ENCODE results near the gene TSSC4. TPM values are rescaled to one million over a fixed set of nuclear protein-coding genes. Genes with fewer than 3 reads are reported as not detected.

TSSC4 gene
- total RNA-seq, 6 donors from 2014 or later: 28.9 to 69.4 (median 50.3) TPM

DNA sequence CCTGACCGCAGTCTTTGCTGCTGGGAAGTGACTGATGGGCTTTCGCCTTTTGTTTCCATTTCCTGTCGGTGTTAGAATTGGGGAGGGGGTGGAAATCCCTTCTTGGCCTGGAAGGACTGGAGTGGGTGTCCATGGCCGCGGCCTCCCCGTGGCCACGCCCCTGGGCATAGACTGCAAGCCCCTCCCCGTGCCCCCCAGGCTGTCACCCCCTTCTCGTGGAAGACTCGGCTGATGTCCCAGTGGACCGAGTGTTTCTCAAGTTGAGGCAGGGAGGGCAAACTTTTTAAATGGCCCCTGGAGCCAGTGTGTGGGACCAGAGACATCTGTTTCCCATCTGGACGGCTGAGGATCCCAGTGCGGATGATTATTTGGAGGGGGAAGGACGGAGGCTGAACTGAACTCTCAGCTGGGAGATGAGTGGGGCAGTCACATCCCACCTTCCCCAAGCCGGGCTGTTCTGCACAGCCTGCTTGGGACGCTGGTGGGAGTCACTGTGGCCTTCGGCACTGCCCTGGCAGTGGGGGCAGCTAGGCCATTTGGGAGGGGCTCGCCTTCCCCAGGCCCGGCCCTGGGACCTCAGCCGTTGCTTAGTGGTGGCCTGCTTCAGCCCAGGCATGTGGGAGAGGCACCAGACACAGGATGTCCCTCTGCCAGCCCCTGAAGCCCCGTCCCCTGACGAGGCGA lies 21.9 kb upstream of the TSSC4 start:
- H3K4me3 ChIP-seq: peak overlapping the region; percentile 88 to 97 (median 94)
- 16 to 21% methylated on average over 12 to 21 of the region's 23 CpGs for WGBS, 2 donors
- peak overlapping the region; percentile 98 to 99 (median 98) for H3K27ac ChIP-seq

DNA sequence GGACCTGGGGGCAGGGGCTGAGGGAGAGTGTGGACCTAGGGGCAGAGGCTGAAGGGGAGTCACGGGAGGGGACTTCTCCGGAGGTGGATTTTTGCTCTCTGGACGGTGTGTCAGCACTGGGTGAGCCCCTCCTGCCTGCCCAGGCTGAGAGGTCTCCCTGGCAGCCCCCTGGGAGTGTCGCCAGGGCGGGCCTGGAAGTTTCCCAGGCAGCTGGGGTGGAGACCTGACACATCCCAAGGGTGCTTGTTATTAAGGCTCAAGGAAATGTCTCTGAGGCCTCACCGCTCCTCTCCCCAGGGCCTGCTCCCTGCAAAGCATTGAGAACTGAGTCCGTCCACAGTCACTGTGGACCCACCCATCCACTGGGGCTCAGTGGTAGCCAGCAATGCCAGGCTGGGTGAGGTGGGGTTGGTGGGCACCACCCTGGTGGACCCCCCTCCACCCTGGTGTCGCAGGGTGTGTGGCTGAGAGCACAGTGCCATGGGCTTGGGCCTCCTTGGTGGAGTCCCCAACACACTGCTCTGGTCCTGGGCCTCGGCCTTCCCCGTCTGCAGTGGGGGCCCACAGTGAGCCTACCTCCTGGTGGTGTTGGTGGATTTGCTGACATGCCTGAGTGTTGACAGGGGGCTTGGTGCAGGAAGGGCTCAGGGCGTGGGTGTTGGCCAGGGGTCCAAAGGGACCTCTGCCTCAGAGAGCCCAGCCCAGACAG lies 20.9 kb upstream of the TSSC4 start:
- Histone ChIP-seq H3K27ac (peak overlapping the region; percentile 98 to 99 (median 98)), H3K9me3 (no peaks in the 10 kb centered on the region), H3K4me1 (peaks cover 61 to 87% (median 78%) of the 10 kb centered on the region in 4 donors), H3K4me3 (peak overlapping the region in 3 of 4 donors; percentile 88 to 96 (median 91)), H3K27me3 (no peaks in the 10 kb centered on the region), H3K36me3 (peaks cover 0 to 3% (median 0%) of the 10 kb centered on the region in 4 donors)
- ATAC-seq (ENCODE audit: low FRiP score in 2 of 2): no peak
- no peak for DNase-seq
- peak in 1 of 2 donors; percentile 12 for TF ChIP-seq POLR2AphosphoS5 (IDR thresholded peaks at IDR 0.05)
- TF ChIP-seq, protein P1, sequence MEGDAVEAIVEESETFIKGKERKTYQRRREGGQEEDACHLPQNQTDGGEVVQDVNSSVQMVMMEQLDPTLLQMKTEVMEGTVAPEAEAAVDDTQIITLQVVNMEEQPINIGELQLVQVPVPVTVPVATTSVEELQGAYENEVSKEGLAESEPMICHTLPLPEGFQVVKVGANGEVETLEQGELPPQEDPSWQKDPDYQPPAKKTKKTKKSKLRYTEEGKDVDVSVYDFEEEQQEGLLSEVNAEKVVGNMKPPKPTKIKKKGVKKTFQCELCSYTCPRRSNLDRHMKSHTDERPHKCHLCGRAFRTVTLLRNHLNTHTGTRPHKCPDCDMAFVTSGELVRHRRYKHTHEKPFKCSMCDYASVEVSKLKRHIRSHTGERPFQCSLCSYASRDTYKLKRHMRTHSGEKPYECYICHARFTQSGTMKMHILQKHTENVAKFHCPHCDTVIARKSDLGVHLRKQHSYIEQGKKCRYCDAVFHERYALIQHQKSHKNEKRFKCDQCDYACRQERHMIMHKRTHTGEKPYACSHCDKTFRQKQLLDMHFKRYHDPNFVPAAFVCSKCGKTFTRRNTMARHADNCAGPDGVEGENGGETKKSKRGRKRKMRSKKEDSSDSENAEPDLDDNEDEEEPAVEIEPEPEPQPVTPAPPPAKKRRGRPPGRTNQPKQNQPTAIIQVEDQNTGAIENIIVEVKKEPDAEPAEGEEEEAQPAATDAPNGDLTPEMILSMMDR (IDR thresholded peaks at IDR 0.05): no peak
- TF ChIP-seq EP300 (IDR thresholded peaks at IDR 0.05): no peak
- TF ChIP-seq POLR2A (IDR thresholded peaks at IDR 0.05): no peak
- 53 to 67% methylated on average over 2 to 9 of the region's 11 CpGs for WGBS, 2 donors

More for the DNA sequence above, 21.9 kb upstream of the TSSC4 start:
- peaks cover 0 to 3% (median 0%) of the 10 kb centered on the region in 4 donors for H3K36me3 ChIP-seq
- DNase-seq (peak in 1 of 2 donors; percentile 85), ATAC-seq (ENCODE audit: low FRiP score in 2 of 2) (peak in 1 of 2 donors; percentile 6)
- TF ChIP-seq POLR2AphosphoS5 (IDR thresholded peaks at IDR 0.05) (peak; percentile 25 to 53), POLR2A (IDR thresholded peaks at IDR 0.05) (no peak)
- H3K27me3 ChIP-seq: no peaks in the 10 kb centered on the region
- H3K9me3 ChIP-seq: no peaks in the 10 kb centered on the region
- peaks cover 51 to 77% (median 70%) of the 10 kb centered on the region in 4 donors for H3K4me1 ChIP-seq

DNA sequence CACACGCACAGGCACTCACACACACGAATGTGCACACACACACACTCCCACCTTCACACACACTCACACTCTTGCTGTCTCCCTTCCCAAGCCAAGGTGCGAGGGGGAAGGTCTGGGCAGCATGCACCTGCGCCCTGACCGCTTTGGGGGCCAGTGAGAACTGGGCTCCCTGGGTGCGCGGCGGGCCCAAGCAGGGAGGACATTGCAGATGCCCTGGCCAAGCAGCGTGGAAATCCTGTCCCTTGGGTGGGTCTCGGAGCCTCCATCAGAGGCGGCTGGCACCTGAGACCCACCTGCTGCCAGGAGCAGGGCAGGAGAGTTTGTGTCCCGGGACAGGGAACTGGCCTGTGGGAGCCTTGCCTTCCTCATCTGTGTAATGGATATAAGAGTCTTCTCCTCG lies 20.2 kb upstream of the TSSC4 start:
- Histone ChIP-seq H3K4me1 (peaks cover 68 to 90% (median 81%) of the 10 kb centered on the region in 4 donors), H3K4me3 (peak overlapping the region in 3 of 4 donors; percentile 88 to 96 (median 91)), H3K27ac (peak overlapping the region; percentile 98 to 99 (median 98)), H3K36me3 (peaks cover 0 to 10% (median 1%) of the 10 kb centered on the region in 4 donors), H3K9me3 (no peaks in the 10 kb centered on the region), H3K27me3 (no peaks in the 10 kb centered on the region)
- ATAC-seq (ENCODE audit: low FRiP score in 2 of 2): no peak
- DNase-seq: peak in 1 of 2 donors; percentile 77
- WGBS, 2 donors: 62 to 67% methylated on average over 6 to 11 of the region's 13 CpGs
- TF ChIP-seq EP300 (IDR thresholded peaks at IDR 0.05): no peak
- TF ChIP-seq POLR2AphosphoS5 (IDR thresholded peaks at IDR 0.05): no peak
- TF ChIP-seq POLR2A (IDR thresholded peaks at IDR 0.05): no peak
- TF ChIP-seq, protein P1 (IDR thresholded peaks at IDR 0.05): no peak

DNA sequence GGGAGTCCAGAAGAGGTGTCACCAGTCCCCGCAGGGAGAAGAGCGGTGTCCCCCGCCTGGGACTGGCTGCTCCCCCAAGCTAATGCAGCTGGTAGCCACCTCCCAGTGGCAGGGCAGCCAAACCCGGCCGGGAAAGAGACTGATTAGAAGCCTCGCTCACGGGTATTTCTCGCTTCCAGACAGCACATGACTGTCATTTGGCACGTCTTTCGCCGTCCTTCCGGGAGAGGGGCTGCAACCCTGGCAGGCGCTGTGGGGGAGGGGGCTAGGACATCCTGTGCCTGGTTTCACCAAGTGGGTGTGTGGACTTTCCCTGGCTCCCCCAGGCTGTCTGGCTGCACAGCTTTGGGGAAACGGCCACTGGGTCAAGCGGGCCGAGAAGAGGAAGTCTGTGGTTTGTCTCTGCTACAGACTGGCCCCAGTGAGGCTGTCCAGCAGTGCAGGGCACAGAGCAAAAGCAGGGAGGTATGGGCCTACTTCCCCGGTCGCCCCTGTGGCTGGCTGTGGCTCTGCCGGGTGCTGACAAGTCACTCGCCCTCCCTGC lies 19.7 kb upstream of the TSSC4 start:
- Histone ChIP-seq H3K4me3 (peak overlapping the region in 3 of 4 donors; percentile 88 to 96 (median 91)), H3K36me3 (peaks cover 0 to 15% (median 5%) of the 10 kb centered on the region in 4 donors), H3K27me3 (no peaks in the 10 kb centered on the region), H3K4me1 (peaks cover 72 to 90% (median 82%) of the 10 kb centered on the region in 4 donors), H3K9me3 (no peaks in the 10 kb centered on the region), H3K27ac (peak overlapping the region; percentile 98 to 99 (median 98))
- TF ChIP-seq POLR2A (IDR thresholded peaks at IDR 0.05) (peak in 3 of 4 donors; percentile 25 to 76 (median 58)), EP300 (IDR thresholded peaks at IDR 0.05) (peak; percentile 79 to 96 (median 96)), POLR2AphosphoS5 (IDR thresholded peaks at IDR 0.05) (peak; percentile 93 to 98)
- TF ChIP-seq, protein P1 (IDR thresholded peaks at IDR 0.05): peak in 2 of 6 experiments; percentile 7 to 28
- peak; percentile 85 for DNase-seq
- 36 to 54% methylated on average over 9 to 20 of the region's 20 CpGs for WGBS, 2 donors
- peak; percentile 52 to 66 for ATAC-seq (ENCODE audit: low FRiP score in 2 of 2)
